Measurements from ENCODE around the gene ALKAL2. TPM values are rescaled to one million over a fixed set of nuclear protein-coding genes. Genes with fewer than 3 reads are reported as not detected.

The ALKAL2 gene
- total and polyA plus RNA-seq, 9 of the 15 experiments (the other 6 are each of a cell fraction or from before 2014, with no cell fraction given), result not detected

GRCh38 chr2:322326-322725, 34.4 kb upstream of the ALKAL2 start:
- intact Hi-C loops (cut with micrococcal nuclease), result no loop called here
- no peak for ATAC-seq
- H3K27me3 ChIP-seq (ENCODE audit: control insufficient read depth in 2 of 2, insufficient read depth in 2 of 2, low read length in 2 of 2), result peaks cover under 1 to 28% of the 10 kb centered on the region in 2 experiments; a peak in 3 of 5 replicates
- DNase-seq (ENCODE audit: extremely low read depth in 1 of 4, low spot score in 3 of 4), result no peak
- H4K20me1 ChIP-seq (replicated peaks; ENCODE audit: control insufficient read depth, insufficient read depth, low read length), result no peaks in the 10 kb centered on the region
- 0% methylated on average over 10 of the region's 10 CpGs for WGBS (ENCODE audit: insufficient coverage, low coverage, missing lambda C conversion rate)
- ChIA-PET POLR2A (no interaction called here), CTCF (ENCODE audit: low intra/inter-chr PET ratio) (no interaction called here)
- H3K36me3 ChIP-seq (ENCODE audit: control insufficient read depth, insufficient read depth, low read length), result no peaks in the 10 kb centered on the region
- in situ Hi-C loops (cut with MboI), result no loop called here
- H3K79me2 ChIP-seq (ENCODE audit: control insufficient read depth, insufficient read depth, low read length), result no peaks in the 10 kb centered on the region
- H2AFZ ChIP-seq (ENCODE audit: low read depth, low read length), result no peak overlapping the region
- no peaks in the 10 kb centered on the region for H3K9me3 ChIP-seq (replicated peaks; ENCODE audit: control insufficient read depth, insufficient read depth, low read depth, low read length)
- peaks cover 0 to 13% of the 10 kb centered on the region in 2 experiments; a peak in 1 of 5 replicates for H3K4me1 ChIP-seq (replicated peaks in 1 of 2; ENCODE audit: control insufficient read depth in 2 of 2, insufficient read depth in 2 of 2, low read length in 2 of 2)
- no peak for FAIRE-seq
- no peak overlapping the region for H3K4me2 ChIP-seq (ENCODE audit: insufficient read depth, low read length)
- no peak overlapping the region for H3K9ac ChIP-seq (ENCODE audit: insufficient read depth in 1 of 2, low read depth in 2 of 2, low read length in 2 of 2)
- no peak overlapping the region for H3K4me3 ChIP-seq
- no peak overlapping the region for H3K27ac ChIP-seq (ENCODE audit: extremely low read depth, low read depth, low read length)
- no TSS peak for BruUV-seq (replicated peaks)
- TF ChIP-seq, protein P1, sequence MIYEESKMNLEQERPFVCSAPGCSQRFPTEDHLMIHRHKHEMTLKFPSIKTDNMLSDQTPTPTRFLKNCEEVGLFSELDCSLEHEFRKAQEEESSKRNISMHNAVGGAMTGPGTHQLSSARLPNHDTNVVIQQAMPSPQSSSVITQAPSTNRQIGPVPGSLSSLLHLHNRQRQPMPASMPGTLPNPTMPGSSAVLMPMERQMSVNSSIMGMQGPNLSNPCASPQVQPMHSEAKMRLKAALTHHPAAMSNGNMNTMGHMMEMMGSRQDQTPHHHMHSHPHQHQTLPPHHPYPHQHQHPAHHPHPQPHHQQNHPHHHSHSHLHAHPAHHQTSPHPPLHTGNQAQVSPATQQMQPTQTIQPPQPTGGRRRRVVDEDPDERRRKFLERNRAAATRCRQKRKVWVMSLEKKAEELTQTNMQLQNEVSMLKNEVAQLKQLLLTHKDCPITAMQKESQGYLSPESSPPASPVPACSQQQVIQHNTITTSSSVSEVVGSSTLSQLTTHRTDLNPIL (CRISPR knock-in tag; IDR thresholded peaks at IDR 0.05), result no peak
- TF ChIP-seq NCOA1 (IDR thresholded peaks at IDR 0.05; ENCODE audit: low read depth) (no peak), ZNF778 (CRISPR knock-in tag; IDR thresholded peaks at IDR 0.05) (no peak), MYBL2 (IDR thresholded peaks at IDR 0.05; ENCODE audit: low read depth) (no peak), MYBL2 (CRISPR knock-in tag; IDR thresholded peaks at IDR 0.05; ENCODE audit: borderline replicate concordance) (no peak), ETV1 (tag; conservative IDR thresholded peaks at IDR 0.05; ENCODE audit: low read depth) (no peak)
- H3K9me1 ChIP-seq (ENCODE audit: control insufficient read depth, insufficient read depth, low read length), result no peaks in the 10 kb centered on the region
